Upper lobe of left lung (tissue), 6 donors: ENCODE data around the gene PLA2G4B. TPM values are rescaled to one million over a fixed set of nuclear protein-coding genes. Genes with fewer than 3 reads are reported as not detected.

Experiments
- ATAC-seq, 2 donors: fragments of 200-7000 bp; cut with Tn5 transposase; one replicate each; pipeline ENCODE4 v1.9.1; 2022; ENCODE audit warnings: mild to moderate bottlenecking in 2 of 2, moderate library complexity in 2 of 2; ENCODE audit not compliant: low FRiP score in 2 of 2
- DNase-seq, 2 donors: peaks; one replicate each; pipeline ENCODE4 v3.0.0-alpha.2; 2019 to 2020
- H3K27ac ChIP-seq, 4 donors: fragments of 200-600 bp; sonication (generic); one replicate each; pipeline ENCODE4 v1.5.1; 2016 to 2019
- H3K27me3 ChIP-seq, 4 donors: fragments of 200-600 bp; sonication (generic); one replicate each; pipeline ENCODE4 v1.5.1; 2017 to 2019
- H3K36me3 ChIP-seq, 4 donors: fragments of 200-600 bp; sonication (generic); one replicate each; pipeline ENCODE4 v1.5.1; 2016 to 2019
- H3K4me1 ChIP-seq, 4 donors: fragments of 200-600 bp; sonication (generic); one replicate each; pipeline ENCODE4 v1.5.1; 2018 to 2019
- H3K4me3 ChIP-seq, 4 donors: fragments of 200-600 bp; sonication (generic); one replicate each; pipeline ENCODE4 v1.5.1; 2017 to 2019; ENCODE audit warnings: mild to moderate bottlenecking in 2 of 4, moderate library complexity in 1 of 4
- H3K9me3 ChIP-seq, 4 donors: fragments of 200-600 bp; sonication (generic); one replicate each; pipeline ENCODE4 v1.5.1; 2018 to 2019
- EP300 ChIP-seq, 4 donors: sonication (generic); formaldehyde crosslinking; IDR thresholded peaks; one replicate each; pipeline ENCODE4 v1.5.1; 2017; ENCODE audit warnings: antibody characterized with exemption in 4 of 4, control low read depth in 2 of 4
- POLR2A ChIP-seq, 4 donors: fragments of 450-650 bp; IDR thresholded peaks; one replicate each; pipeline ENCODE4 v1.5.1; 2016 to 2017; ENCODE audit warnings: antibody characterized with exemption in 4 of 4, mild to moderate bottlenecking in 2 of 4
- POLR2AphosphoS5 ChIP-seq, 2 donors: sonication (generic); formaldehyde crosslinking; IDR thresholded peaks; one replicate each; pipeline ENCODE4 v1.5.1; 2017; ENCODE audit warnings: antibody characterized with exemption in 2 of 2
- WGBS, 2 donors: methylation state at CpG; one replicate each; pipeline ENCODE4 v1.1.5; 2017 to 2018; 5-methylcytosine and 5-hydroxymethylcytosine counted together
- total RNA-seq, 6 donors: library from RNA; depleted of rRNA in 4 of 6; stranded (reverse); fragments of >200 nt in 4 of 6; gene quantifications; one replicate each; pipeline versions ENCODE4 v1.1.0 to v1.2.1, GENCODE V29; 2016 to 2021
- TF ChIP-seq, protein P1 (sequence below), 6 experiments: fragments of 450-650 bp in 4 of 6; fragments of 200-600 bp in 2 of 6; sonication (generic) in 2 of 6; IDR thresholded peaks; one replicate each; pipeline ENCODE4 v1.5.1; 2016 to 2019; ENCODE audit warnings: antibody characterized with exemption in 6 of 6
- donor health status: DM: no; HTN: no; CAD: no; lungs with moderate emphysema.
- donor health status: DM: no; HTN: yes; CAD: no; lungs with severe emphysema.

PLA2G4B gene
- total RNA-seq, 6 donors from 2014 or later: 4.7 to 71.2 (median 14.4) TPM

GRCh38 chr15:41824062-41824745 lies 14.4 kb upstream of the PLA2G4B start:
- ATAC-seq: no peak
- peak in 1 of 2 donors; percentile 54 for DNase-seq
- Histone ChIP-seq H3K4me1 (peaks cover 9 to 16% (median 14%) of the 10 kb centered on the region in 4 donors), H3K4me3 (no peak overlapping the region), H3K27me3 (no peaks in the 10 kb centered on the region), H3K36me3 (peaks cover 0 to 60% (median 42%) of the 10 kb centered on the region in 4 donors), H3K27ac (no peak overlapping the region), H3K9me3 (no peaks in the 10 kb centered on the region)
- WGBS, 2 donors: 93 to 96% methylated on average over 19 of the region's 19 CpGs
- TF ChIP-seq, protein P1, sequence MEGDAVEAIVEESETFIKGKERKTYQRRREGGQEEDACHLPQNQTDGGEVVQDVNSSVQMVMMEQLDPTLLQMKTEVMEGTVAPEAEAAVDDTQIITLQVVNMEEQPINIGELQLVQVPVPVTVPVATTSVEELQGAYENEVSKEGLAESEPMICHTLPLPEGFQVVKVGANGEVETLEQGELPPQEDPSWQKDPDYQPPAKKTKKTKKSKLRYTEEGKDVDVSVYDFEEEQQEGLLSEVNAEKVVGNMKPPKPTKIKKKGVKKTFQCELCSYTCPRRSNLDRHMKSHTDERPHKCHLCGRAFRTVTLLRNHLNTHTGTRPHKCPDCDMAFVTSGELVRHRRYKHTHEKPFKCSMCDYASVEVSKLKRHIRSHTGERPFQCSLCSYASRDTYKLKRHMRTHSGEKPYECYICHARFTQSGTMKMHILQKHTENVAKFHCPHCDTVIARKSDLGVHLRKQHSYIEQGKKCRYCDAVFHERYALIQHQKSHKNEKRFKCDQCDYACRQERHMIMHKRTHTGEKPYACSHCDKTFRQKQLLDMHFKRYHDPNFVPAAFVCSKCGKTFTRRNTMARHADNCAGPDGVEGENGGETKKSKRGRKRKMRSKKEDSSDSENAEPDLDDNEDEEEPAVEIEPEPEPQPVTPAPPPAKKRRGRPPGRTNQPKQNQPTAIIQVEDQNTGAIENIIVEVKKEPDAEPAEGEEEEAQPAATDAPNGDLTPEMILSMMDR (IDR thresholded peaks at IDR 0.05): no peak
- no peak for TF ChIP-seq POLR2A (IDR thresholded peaks at IDR 0.05)
- TF ChIP-seq EP300 (IDR thresholded peaks at IDR 0.05): no peak
- TF ChIP-seq POLR2AphosphoS5 (IDR thresholded peaks at IDR 0.05): no peak

DNA sequence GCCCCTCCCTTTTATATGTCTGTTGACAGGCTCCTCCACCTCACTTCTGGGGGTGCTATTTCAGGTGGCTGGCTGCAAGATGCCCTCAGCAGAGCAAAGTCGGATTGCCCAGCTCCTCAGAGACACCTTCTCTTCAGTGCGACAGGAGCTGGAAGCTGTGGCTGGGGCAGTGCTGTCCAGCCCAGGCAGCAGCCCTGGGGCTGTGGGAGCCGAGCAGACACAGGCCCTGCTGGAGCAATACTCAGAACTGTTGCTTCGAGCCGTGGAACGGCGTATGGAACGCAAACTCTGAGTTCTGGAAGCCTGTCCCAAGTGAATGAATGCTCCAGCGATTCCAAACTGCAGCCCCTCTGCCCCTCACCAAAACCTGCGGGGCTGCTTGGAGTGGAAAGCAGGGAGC lies 13.5 kb upstream of the PLA2G4B start:
- no peaks in the 10 kb centered on the region for H3K9me3 ChIP-seq
- DNase-seq: peak in 1 of 2 donors; percentile 41
- no peak overlapping the region for H3K4me3 ChIP-seq
- no peak overlapping the region for H3K27ac ChIP-seq
- H3K27me3 ChIP-seq: no peaks in the 10 kb centered on the region
- peaks cover 0 to 51% (median 36%) of the 10 kb centered on the region in 4 donors for H3K36me3 ChIP-seq
- no peak for ATAC-seq
- no peak for TF ChIP-seq EP300 (IDR thresholded peaks at IDR 0.05)
- TF ChIP-seq, protein P1 (IDR thresholded peaks at IDR 0.05): no peak
- TF ChIP-seq POLR2AphosphoS5 (IDR thresholded peaks at IDR 0.05): no peak
- no peak for TF ChIP-seq POLR2A (IDR thresholded peaks at IDR 0.05)
- WGBS, 2 donors: 89 to 92% methylated on average over 3 to 10 of the region's 10 CpGs
- peaks cover 14 to 25% (median 15%) of the 10 kb centered on the region in 4 donors for H3K4me1 ChIP-seq

- 81 to 88% methylated on average over 13 of the region's 13 CpGs for WGBS, 2 donors
- DNase-seq (peak in 1 of 2 donors; percentile 34), ATAC-seq (no peak)
- Histone ChIP-seq H3K4me3 (no peak overlapping the region), H3K27me3 (no peaks in the 10 kb centered on the region), H3K4me1 (peaks cover 14 to 30% (median 15%) of the 10 kb centered on the region in 4 donors), H3K27ac (no peak overlapping the region), H3K9me3 (no peaks in the 10 kb centered on the region), H3K36me3 (peaks cover 0 to 45% (median 33%) of the 10 kb centered on the region in 4 donors)
- TF ChIP-seq POLR2AphosphoS5 (IDR thresholded peaks at IDR 0.05): no peak
- TF ChIP-seq, protein P1 (IDR thresholded peaks at IDR 0.05): no peak
- no peak for TF ChIP-seq EP300 (IDR thresholded peaks at IDR 0.05)
- no peak for TF ChIP-seq POLR2A (IDR thresholded peaks at IDR 0.05)
Observed at GRCh38 chr15:41825572-41826535, 12.8 kb upstream of the PLA2G4B start.

- no peaks in the 10 kb centered on the region for H3K9me3 ChIP-seq
- H3K27me3 ChIP-seq: no peaks in the 10 kb centered on the region
- TF ChIP-seq EP300 (IDR thresholded peaks at IDR 0.05) (no peak), POLR2A (IDR thresholded peaks at IDR 0.05) (no peak), POLR2AphosphoS5 (IDR thresholded peaks at IDR 0.05) (no peak)
- TF ChIP-seq, protein P1 (IDR thresholded peaks at IDR 0.05): no peak
- peak overlapping the region in 3 of 4 donors; percentile 81 to 91 (median 85) for H3K27ac ChIP-seq
- H3K4me1 ChIP-seq: peaks cover 15 to 40% (median 22%) of the 10 kb centered on the region in 4 donors
- H3K4me3 ChIP-seq: peak overlapping the region; percentile 29 to 87 (median 76)
- WGBS, 2 donors: 3 to 5% methylated on average over 29 to 32 of the region's 37 CpGs
- ATAC-seq (no peak), DNase-seq (peak in 1 of 2 donors; percentile 88)
- H3K36me3 ChIP-seq: peaks cover 0 to 39% (median 33%) of the 10 kb centered on the region in 4 donors
Observed at GRCh38 chr15:41827290-41827879, 11.3 kb upstream of the PLA2G4B start.
